GM10847 (cell line): ENCODE measurements around the gene LCNL1.

Source experiments
- POLR2A ChIP-seq: IDR thresholded peaks from 2 replicates; pipeline ENCODE4 v1.6.1; 2011; ENCODE audit not compliant: insufficient read length; ENCODE audit errors: extremely low read depth

The LCNL1 gene

GRCh38 chr9:136952876-136953770 lies 29.7 kb upstream of the LCNL1 start:
- TF ChIP-seq POLR2A: no peak

DNA sequence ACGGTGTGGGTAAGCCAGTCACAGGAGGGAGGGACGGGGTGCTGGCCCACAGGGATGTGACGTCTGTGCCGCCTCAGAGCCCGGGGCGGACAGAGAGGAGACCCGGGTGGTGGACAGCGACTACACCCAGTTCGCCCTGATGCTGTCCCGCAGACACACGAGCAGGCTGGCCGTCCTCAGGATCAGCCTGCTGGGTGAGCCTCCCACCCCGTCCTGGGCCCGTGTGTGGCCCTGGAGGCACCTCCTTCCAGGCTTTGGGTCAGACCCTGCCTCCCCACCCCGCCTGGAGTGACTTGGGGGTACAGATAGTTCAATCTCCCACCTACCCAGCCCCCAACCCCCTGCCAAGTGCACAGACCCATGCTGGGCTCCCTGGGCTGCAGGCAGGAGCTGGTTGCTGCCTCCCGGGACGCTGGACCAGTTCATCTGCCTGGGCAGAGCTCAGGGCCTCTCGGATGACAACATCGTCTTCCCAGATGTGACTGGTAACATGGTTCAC lies 29.0 kb upstream of the LCNL1 start:
- TF ChIP-seq POLR2A: no peak

DNA sequence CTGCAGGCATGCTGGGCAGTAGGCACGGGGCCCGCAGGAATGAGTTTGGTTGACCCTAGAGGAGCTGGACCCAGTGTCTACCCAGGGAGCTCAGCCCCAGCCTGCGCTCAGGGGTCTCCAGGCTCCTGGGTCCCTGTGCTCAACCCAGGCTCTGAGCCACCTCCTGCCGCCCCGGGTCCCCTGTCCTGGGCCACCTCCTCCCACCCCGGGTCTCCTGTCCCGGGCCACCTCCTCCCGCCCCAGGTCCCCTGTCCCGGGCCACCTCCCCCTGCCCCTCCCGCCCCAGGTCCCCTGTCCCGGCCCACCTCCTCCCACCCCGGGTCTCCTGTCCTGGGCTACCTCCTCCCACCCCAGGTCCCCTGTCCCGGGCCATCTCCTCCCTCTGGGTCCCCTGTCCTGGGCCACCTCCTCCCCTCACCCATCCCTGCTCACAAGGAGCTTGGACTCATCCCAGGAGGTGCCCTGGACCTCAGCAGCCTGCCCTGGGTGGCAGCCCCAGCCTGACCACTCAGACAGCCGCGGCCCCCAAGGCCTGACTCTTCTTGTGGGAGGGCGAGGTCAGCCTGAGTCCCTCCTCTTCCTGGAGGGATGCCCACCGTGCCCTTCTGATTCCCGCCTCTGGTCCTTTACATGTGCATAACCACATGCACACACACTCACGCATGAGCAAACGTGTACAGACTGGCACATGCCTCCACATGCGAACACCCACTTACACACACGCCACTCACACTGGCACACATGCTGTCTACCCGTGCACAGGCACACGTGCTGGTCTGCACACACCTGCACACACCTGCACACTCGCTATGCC lies 28.3 kb upstream of the LCNL1 start:
- no peak for TF ChIP-seq POLR2A

- TF ChIP-seq POLR2A: no peak
These were observed 27.4 kb upstream of the LCNL1 start for GRCh38 chr9:136955202-136955942.

DNA sequence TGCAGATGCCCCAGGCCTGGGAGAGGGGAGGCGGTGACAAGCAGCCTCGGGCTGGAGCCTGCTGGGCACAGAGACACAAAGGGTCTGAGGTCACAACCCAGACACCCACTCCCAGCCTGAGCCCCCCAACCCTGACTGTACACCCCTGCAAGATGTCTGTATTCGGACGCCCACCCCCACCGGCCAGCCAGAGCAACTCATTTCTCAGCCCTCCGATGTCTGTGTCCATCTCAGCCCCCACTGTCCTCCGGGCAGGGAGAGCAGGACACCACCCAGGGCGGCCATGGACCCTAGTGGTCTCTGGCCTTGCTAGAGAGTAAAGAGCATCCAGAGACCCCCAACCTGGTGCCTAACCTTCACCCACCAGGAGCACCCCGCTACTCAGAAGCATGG lies 26.9 kb upstream of the LCNL1 start:
- TF ChIP-seq POLR2A: no peak

GRCh38 chr9:136956604-136957003 lies 26.2 kb upstream of the LCNL1 start:
- TF ChIP-seq POLR2A: no peak

- no peak for TF ChIP-seq POLR2A
These were observed 25.3 kb upstream of the LCNL1 start for GRCh38 chr9:136957461-136957860.

- TF ChIP-seq POLR2A: no peak
These were observed 24.9 kb upstream of the LCNL1 start for GRCh38 chr9:136957901-136958300.

- no peak for TF ChIP-seq POLR2A
These were observed 24.3 kb upstream of the LCNL1 start for GRCh38 chr9:136958473-136958872.

GRCh38 chr9:136958898-136959850 lies 23.6 kb upstream of the LCNL1 start:
- no peak for TF ChIP-seq POLR2A

GRCh38 chr9:136960212-136960937 lies 22.4 kb upstream of the LCNL1 start:
- no peak for TF ChIP-seq POLR2A

GRCh38 chr9:136960938-136961275 lies 21.9 kb upstream of the LCNL1 start:
- no peak for TF ChIP-seq POLR2A

DNA sequence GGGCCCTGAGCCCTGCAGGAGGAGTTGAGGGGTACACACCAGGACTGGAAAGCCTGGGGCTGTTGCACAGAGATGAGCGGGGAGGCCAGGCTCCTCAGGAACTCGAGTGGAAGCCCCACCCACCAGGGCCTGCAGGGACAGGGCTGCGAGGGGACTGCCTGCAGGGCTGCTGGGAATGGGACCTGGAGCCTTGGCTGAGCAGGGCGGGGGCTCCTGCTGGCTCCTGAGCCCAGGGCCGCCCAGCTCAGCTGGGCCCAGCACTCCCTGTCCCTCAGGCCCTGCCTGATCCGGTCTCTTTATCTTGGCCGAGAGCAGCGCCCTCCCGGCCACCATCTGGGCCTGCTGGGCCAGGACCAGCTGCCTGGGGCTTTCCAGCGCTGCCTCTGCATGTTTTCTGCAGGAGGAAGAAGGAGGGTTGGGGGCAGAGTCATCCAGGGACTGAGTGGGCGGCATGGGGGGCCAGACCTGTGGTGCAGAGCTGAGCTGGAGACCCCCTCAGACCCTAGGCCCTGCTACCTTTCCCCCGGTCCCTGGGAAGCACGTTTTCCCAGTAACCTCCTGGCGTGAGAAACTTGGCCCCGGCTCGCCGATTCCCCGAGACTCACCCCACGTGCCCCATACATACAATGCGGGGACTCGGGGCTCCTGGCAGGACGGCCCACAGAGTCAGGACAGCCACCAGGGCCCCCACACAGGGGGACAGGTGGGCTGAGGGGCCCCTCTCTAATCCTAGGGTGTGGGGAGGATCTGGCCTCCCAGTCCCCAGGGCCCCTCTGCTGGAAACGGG lies 21.3 kb upstream of the LCNL1 start:
- TF ChIP-seq POLR2A: no peak
